Thyroid gland (tissue), 4 donors: ENCODE measurements around the gene PPIA. TPM values are rescaled to one million over a fixed set of nuclear protein-coding genes. Genes with fewer than 3 reads are reported as not detected.

ENCODE experiments used
- DNase-seq, 2 donors: peaks; one replicate each; pipeline ENCODE4 v3.0.0-alpha.2; 2019
- H3K27ac ChIP-seq, 3 donors: fragments of 200-600 bp; sonication (generic); 1 replicate in 2 of 3; 2 replicates in 1 of 3; pipeline ENCODE4 v1.5.1; 2016 to 2019; ENCODE audit warnings: mild to moderate bottlenecking in 1 of 3, moderate library complexity in 1 of 3
- H3K27me3 ChIP-seq: fragments of 200-600 bp; sonication (generic); one replicate; pipeline ENCODE4 v1.5.1; 2019
- H3K36me3 ChIP-seq, 2 donors: fragments of 200-600 bp; sonication (generic); one replicate each; pipeline ENCODE4 v1.5.1; 2016 to 2019
- H3K4me1 ChIP-seq, 2 donors: fragments of 200-600 bp; sonication (generic); one replicate each; pipeline ENCODE4 v1.5.1; 2017 to 2019
- H3K4me3 ChIP-seq, 3 donors: fragments of 200-600 bp; sonication (generic); replicated peaks in 1 of 3; 1 replicate in 2 of 3; 2 replicates in 1 of 3; pipeline ENCODE4 v1.5.1; 2016; ENCODE audit warnings: mild to moderate bottlenecking in 1 of 3
- H3K9me3 ChIP-seq: fragments of 200-600 bp; sonication (generic); one replicate; pipeline ENCODE4 v1.5.1; 2017
- CTCF ChIP-seq, 6 experiments: fragments of 200-600 bp in 3 of 6; fragments of 450-650 bp in 3 of 6; sonication (generic) in 3 of 6; IDR thresholded peaks; one replicate each; pipeline ENCODE4 v1.5.1; 2016 to 2019; ENCODE audit warnings: antibody characterized with exemption in 6 of 6, mild to moderate bottlenecking in 2 of 6, inconsistent platforms in 1 of 6, moderate library complexity in 1 of 6
- POLR2A ChIP-seq, 2 donors: fragments of 450-650 bp; IDR thresholded peaks; one replicate each; pipeline ENCODE4 v1.6.1; 2017; ENCODE audit warnings: antibody characterized with exemption in 2 of 2, mild to moderate bottlenecking in 2 of 2, moderate library complexity in 1 of 2
- WGBS, 2 donors: methylation state at CpG; one replicate each; pipeline ENCODE4 v1.1.5; 2017; 5-methylcytosine and 5-hydroxymethylcytosine counted together
- intact Hi-C: fragments of 100-400 bp; cut with DNase I; formaldehyde crosslinking; loops from one replicate; pipeline ENCODE4 v1.15.1; 2023
- total RNA-seq, 4 donors: library from RNA; depleted of rRNA; stranded (reverse); fragments of >200 nt; gene quantifications; one replicate each; pipeline ENCODE4 v1.2.3, GENCODE V29; 2016

The PPIA gene
- total RNA-seq, 4 donors from 2014 or later, result 1,021 to 2,051 (median 1,545) TPM

- H3K36me3 ChIP-seq, result peaks cover 83 to 84% of the 10 kb centered on the region in 2 donors
- H3K27me3 ChIP-seq, result no peaks in the 10 kb centered on the region
- peaks cover 6 to 16% of the 10 kb centered on the region in 2 donors for H3K4me1 ChIP-seq
- intact Hi-C loops, result no loop called here
- H3K9me3 ChIP-seq, result no peaks in the 10 kb centered on the region
- H3K4me3 ChIP-seq, result no peak overlapping the region
- no peak overlapping the region for H3K27ac ChIP-seq
- DNase-seq, result no peak
- no peak for TF ChIP-seq CTCF (IDR thresholded peaks at IDR 0.05)
- no peak for TF ChIP-seq POLR2A (IDR thresholded peaks at IDR 0.05)
- 98% methylated on average over 6 of the region's 6 CpGs for whole genome bisulfite sequencing, 2 donors
Measured at GRCh38 chr7:44764081-44764480, 32.4 kb upstream of the PPIA start.

- H3K27ac ChIP-seq, result no peak overlapping the region
- H3K4me1 ChIP-seq, result peaks cover 6 to 25% of the 10 kb centered on the region in 2 donors
- intact Hi-C loops, result no loop called here
- no peaks in the 10 kb centered on the region for H3K9me3 ChIP-seq
- peaks cover 75% of the 10 kb centered on the region in 2 donors for H3K36me3 ChIP-seq
- TF ChIP-seq POLR2A (IDR thresholded peaks at IDR 0.05), result no peak
- TF ChIP-seq CTCF (IDR thresholded peaks at IDR 0.05), result no peak
- no peak for DNase-seq
- no peak overlapping the region for H3K4me3 ChIP-seq
- WGBS, 2 donors, result 84 to 93% methylated on average over 11 to 12 of the region's 22 CpGs
- no peaks in the 10 kb centered on the region for H3K27me3 ChIP-seq
Measured at GRCh38 chr7:44764665-44765578, 31.6 kb upstream of the PPIA start.

GRCh38 chr7:44765579-44766415, 30.7 kb upstream of the PPIA start:
- WGBS, 2 donors, result 91 to 94% methylated on average over 13 to 17 of the region's 17 CpGs
- DNase-seq, result no peak
- no peak for TF ChIP-seq CTCF (IDR thresholded peaks at IDR 0.05)
- no peak for TF ChIP-seq POLR2A (IDR thresholded peaks at IDR 0.05)
- Histone ChIP-seq H3K4me3 (no peak overlapping the region), H3K36me3 (peaks cover 67 to 69% of the 10 kb centered on the region in 2 donors), H3K4me1 (peaks cover 12 to 32% of the 10 kb centered on the region in 2 donors), H3K27me3 (no peaks in the 10 kb centered on the region), H3K9me3 (no peaks in the 10 kb centered on the region), H3K27ac (no peak overlapping the region)
- intact Hi-C loops, result no loop called here

GRCh38 chr7:44766416-44766801, 30.1 kb upstream of the PPIA start:
- Histone ChIP-seq H3K27ac (no peak overlapping the region), H3K4me3 (no peak overlapping the region), H3K27me3 (no peaks in the 10 kb centered on the region), H3K4me1 (peaks cover 12 to 32% of the 10 kb centered on the region in 2 donors), H3K9me3 (no peaks in the 10 kb centered on the region), H3K36me3 (peaks cover 61 to 64% of the 10 kb centered on the region in 2 donors)
- WGBS, 2 donors, result 99 to 100% methylated on average over 9 to 11 of the region's 11 CpGs
- TF ChIP-seq CTCF (IDR thresholded peaks at IDR 0.05) (no peak), POLR2A (IDR thresholded peaks at IDR 0.05) (no peak)
- no peak for DNase-seq
- intact Hi-C loops, result no loop called here
